GM23338 (cell line): ENCODE results near the gene UNC5C.

Experiments used
- CTCF ChIP-seq, 2 experiments: fragments of 200-600 bp in 1 of 2; sonication (generic) in 1 of 2; conservative IDR thresholded peaks; 2 replicates each; pipeline versions ENCODE4 v1.5.1 to v1.6.1; 2016 to 2017; ENCODE audit warnings: antibody characterized with exemption in 2 of 2, low read depth in 2 of 2, mild to moderate bottlenecking in 2 of 2, moderate library complexity in 1 of 2
- EZH2 ChIP-seq: fragments of 200-600 bp; sonication (generic); IDR thresholded peaks from one replicate; pipeline ENCODE4 v1.8.0; 2017; ENCODE audit warnings: antibody characterized with exemption, mild to moderate bottlenecking, low read depth; ENCODE audit not compliant: unreplicated experiment

GRCh38 chr4:95536650-95537049, 12.1 kb downstream of the UNC5C start:
- no peak for TF ChIP-seq CTCF (conservative IDR thresholded peaks at IDR 0.05; ENCODE audit: low read depth in 2 of 2)
- TF ChIP-seq EZH2: no peak
